Gastroesophageal sphincter (tissue), 4 donors: Measurements from ENCODE around the gene ZBTB32. TPM values are rescaled to one million over a fixed set of nuclear protein-coding genes. Genes with fewer than 3 reads are reported as not detected.

ENCODE experiments used
- ATAC-seq: fragments of 150-250 bp; one replicate; pipeline ENCODE4 v1.9.1; 2016; ENCODE audit warnings: mild to moderate bottlenecking, moderate library complexity
- H3K27ac ChIP-seq, 4 donors: fragments of 200-600 bp; sonication (generic) in 3 of 4; 1 replicate in 3 of 4; 2 replicates in 1 of 4; pipeline ENCODE4 v1.5.1; 2016 to 2019
- H3K27me3 ChIP-seq: fragments of 200-600 bp; sonication (generic); one replicate; pipeline ENCODE4 v1.5.1; 2019
- H3K36me3 ChIP-seq, 2 donors: fragments of 200-600 bp; sonication (generic); one replicate each; pipeline ENCODE4 v1.5.1; 2019; ENCODE audit warnings: control low read depth in 1 of 2
- H3K4me1 ChIP-seq, 3 donors: fragments of 200-600 bp; sonication (generic); 1 replicate in 2 of 3; 2 replicates in 1 of 3; pipeline ENCODE4 v1.5.1; 2016 to 2019; ENCODE audit warnings: control low read depth in 2 of 3
- H3K4me3 ChIP-seq, 2 donors: fragments of 200-600 bp; sonication (generic); one replicate each; pipeline ENCODE4 v1.5.1; 2019; ENCODE audit warnings: mild to moderate bottlenecking in 1 of 2, moderate library complexity in 1 of 2
- H3K9me3 ChIP-seq, 3 donors: fragments of 200-600 bp; sonication (generic); one replicate each; pipeline ENCODE4 v1.5.1; 2017 to 2019; ENCODE audit warnings: control low read depth in 2 of 3
- CTCF ChIP-seq, 4 experiments: fragments of 200-600 bp in 2 of 4; fragments of 450-650 bp in 2 of 4; sonication (generic) in 1 of 4; IDR thresholded peaks; one replicate each; pipeline ENCODE4 v1.5.1; 2017 to 2019; ENCODE audit warnings: antibody characterized with exemption in 4 of 4, mild to moderate bottlenecking in 2 of 4, moderate library complexity in 2 of 4
- EP300 ChIP-seq: sonication (generic); formaldehyde crosslinking; IDR thresholded peaks from one replicate; pipeline ENCODE4 v1.6.1; 2017; ENCODE audit warnings: antibody characterized with exemption, mild to moderate bottlenecking
- POLR2A ChIP-seq, 2 donors: fragments of 450-650 bp; IDR thresholded peaks; one replicate each; pipeline ENCODE4 v1.6.1; 2017; ENCODE audit warnings: antibody characterized with exemption in 2 of 2, mild to moderate bottlenecking in 2 of 2, moderate library complexity in 1 of 2
- POLR2AphosphoS5 ChIP-seq: sonication (generic); formaldehyde crosslinking; IDR thresholded peaks from one replicate; pipeline ENCODE4 v1.6.1; 2017; ENCODE audit warnings: antibody characterized with exemption
- WGBS, 2 donors: methylation state at CpG; one replicate each; pipeline ENCODE4 v1.1.5; 2018; ENCODE audit warnings: low coverage in 1 of 2; 5-methylcytosine and 5-hydroxymethylcytosine counted together
- total RNA-seq, 4 donors: library from RNA; depleted of rRNA; stranded (reverse); fragments of >200 nt; gene quantifications; one replicate each; pipeline ENCODE4 v1.1.0, GENCODE V29; 2016

The ZBTB32 gene
- total RNA-seq, 4 donors from 2014 or later = 0.31 TPM; not detected in 2

- Histone ChIP-seq H3K27me3 (no peaks in the 10 kb centered on the region), H3K27ac (peak overlapping the region in 3 of 4 donors; percentile 9 to 99 (median 98)), H3K9me3 (no peaks in the 10 kb centered on the region), H3K36me3 (peaks cover 0 to 39% of the 10 kb centered on the region in 2 donors), H3K4me1 (peaks cover 0 to 72% (median 34%) of the 10 kb centered on the region in 3 donors), H3K4me3 (no peak overlapping the region)
- TF ChIP-seq POLR2A (IDR thresholded peaks at IDR 0.05) = no peak
- no peak for TF ChIP-seq CTCF (IDR thresholded peaks at IDR 0.05)
- no peak for TF ChIP-seq POLR2AphosphoS5
- TF ChIP-seq EP300 = no peak
- WGBS, 2 donors = 80% methylated on average over 3 of the region's 20 CpGs; no CpG with 5 or more reads in 1 of the 2 donors
- ATAC-seq = no peak
Measured at GRCh38 chr19:35752746-35753350, 48.5 kb downstream of the ZBTB32 start.

GRCh38 chr19:35753634-35754369 lies 49.4 kb downstream of the ZBTB32 start:
- no peak for ATAC-seq
- WGBS, 2 donors = 67% methylated on average over 3 of the region's 20 CpGs; no CpG with 5 or more reads in 1 of the 2 donors
- peak overlapping the region in 3 of 4 donors; percentile 93 to 99 (median 98) for H3K27ac ChIP-seq
- H3K27me3 ChIP-seq = no peaks in the 10 kb centered on the region
- H3K4me3 ChIP-seq = no peak overlapping the region
- peaks cover 0 to 39% of the 10 kb centered on the region in 2 donors for H3K36me3 ChIP-seq
- H3K9me3 ChIP-seq = no peaks in the 10 kb centered on the region
- TF ChIP-seq CTCF (IDR thresholded peaks at IDR 0.05) (no peak), EP300 (no peak)
- H3K4me1 ChIP-seq = peaks cover 0 to 72% (median 37%) of the 10 kb centered on the region in 3 donors

GRCh38 chr19:35754370-35755130 lies 50.2 kb downstream of the ZBTB32 start:
- peaks cover 0 to 72% (median 35%) of the 10 kb centered on the region in 3 donors for H3K4me1 ChIP-seq
- peak overlapping the region; percentile 14 to 81 for H3K4me3 ChIP-seq
- 45 to 83% methylated on average over 2 to 10 of the region's 13 CpGs for WGBS, 2 donors
- no peaks in the 10 kb centered on the region for H3K9me3 ChIP-seq
- TF ChIP-seq POLR2A (IDR thresholded peaks at IDR 0.05) (no peak), POLR2AphosphoS5 (no peak)
- H3K27me3 ChIP-seq = no peaks in the 10 kb centered on the region
- H3K27ac ChIP-seq = peak overlapping the region; percentile 93 to 99 (median 96)
- no peak for ATAC-seq
- peaks cover 0 to 39% of the 10 kb centered on the region in 2 donors for H3K36me3 ChIP-seq

GRCh38 chr19:35755131-35755549 lies 50.8 kb downstream of the ZBTB32 start:
- Histone ChIP-seq H3K27me3 (no peaks in the 10 kb centered on the region), H3K27ac (peak overlapping the region; percentile 93 to 99 (median 96)), H3K9me3 (no peaks in the 10 kb centered on the region), H3K4me3 (peak overlapping the region; percentile 14 to 81), H3K4me1 (peaks cover 0 to 72% (median 31%) of the 10 kb centered on the region in 3 donors), H3K36me3 (peaks cover 0 to 45% of the 10 kb centered on the region in 2 donors)
- no peak for ATAC-seq
- WGBS, 2 donors = 11 to 36% methylated on average over 5 to 7 of the region's 17 CpGs
- no peak for TF ChIP-seq CTCF (IDR thresholded peaks at IDR 0.05)
- TF ChIP-seq POLR2AphosphoS5 = no peak
- TF ChIP-seq EP300 = no peak
- peak in 1 of 2 donors; percentile 12 for TF ChIP-seq POLR2A (IDR thresholded peaks at IDR 0.05)
